Breast epithelium (tissue), 4 donors: ENCODE measurements around the gene CTIF. TPM values are rescaled to one million over a fixed set of nuclear protein-coding genes. Genes with fewer than 3 reads are reported as not detected.

ENCODE experiments used
- DNase-seq, 2 donors: peaks; one replicate each; pipeline ENCODE4 v3.0.0-alpha.2; 2019; ENCODE audit warnings: low spot score in 2 of 2
- H3K27ac ChIP-seq, 2 donors: fragments of 200-600 bp; sonication (generic) in 1 of 2; one replicate each; pipeline ENCODE4 v1.5.1; 2016 to 2019; ENCODE audit warnings: mild to moderate bottlenecking in 1 of 2
- H3K27me3 ChIP-seq, 2 donors: fragments of 200-600 bp; sonication (generic) in 1 of 2; one replicate each; pipeline versions ENCODE4 v1.5.1 to v1.6.0; 2017 to 2019; ENCODE audit warnings: control low read depth in 1 of 2, mild to moderate bottlenecking in 1 of 2
- H3K36me3 ChIP-seq: fragments of 200-600 bp; one replicate; pipeline ENCODE4 v1.5.1; 2019
- H3K4me1 ChIP-seq, 2 donors: fragments of 200-600 bp; sonication (generic); one replicate each; pipeline ENCODE4 v1.5.1; 2016 to 2019; ENCODE audit warnings: control low read depth in 1 of 2
- H3K4me3 ChIP-seq, 3 donors: fragments of 200-600 bp; sonication (generic); 1 replicate in 2 of 3; 2 replicates in 1 of 3; pipeline ENCODE4 v1.5.1; 2016 to 2019; ENCODE audit warnings: mild to moderate bottlenecking in 3 of 3, moderate library complexity in 2 of 3
- H3K9me3 ChIP-seq, 2 donors: fragments of 200-600 bp; sonication (generic) in 1 of 2; one replicate each; pipeline ENCODE4 v1.5.1; 2016 to 2019; ENCODE audit warnings: control low read depth in 1 of 2
- CTCF ChIP-seq, 3 donors: fragments of 450-650 bp; IDR thresholded peaks; one replicate each; pipeline ENCODE4 v1.5.1; 2016 to 2017; ENCODE audit warnings: antibody characterized with exemption in 3 of 3, mild to moderate bottlenecking in 3 of 3, moderate library complexity in 3 of 3
- POLR2A ChIP-seq: fragments of 450-650 bp; IDR thresholded peaks from one replicate; pipeline ENCODE4 v1.6.1; 2016; ENCODE audit warnings: antibody characterized with exemption, mild to moderate bottlenecking, moderate library complexity
- POLR2AphosphoS5 ChIP-seq, 3 donors: sonication (generic); formaldehyde crosslinking; IDR thresholded peaks; one replicate each; pipeline ENCODE4 v1.6.1; 2017; ENCODE audit warnings: antibody characterized with exemption in 3 of 3
- intact Hi-C: fragments of 100-400 bp; cut with DNase I; formaldehyde crosslinking; loops from one replicate; pipeline ENCODE4 v1.15.1; 2023; ENCODE audit warnings: low total_unique reads
- total RNA-seq, 3 donors: library from RNA; depleted of rRNA; stranded (reverse); fragments of >200 nt; gene quantifications; one replicate each; pipeline ENCODE4 v1.1.0, GENCODE V29; 2016

CTIF gene
- total RNA-seq, 3 donors from 2014 or later: 28.8 to 78.9 (median 32.6) TPM

DNA sequence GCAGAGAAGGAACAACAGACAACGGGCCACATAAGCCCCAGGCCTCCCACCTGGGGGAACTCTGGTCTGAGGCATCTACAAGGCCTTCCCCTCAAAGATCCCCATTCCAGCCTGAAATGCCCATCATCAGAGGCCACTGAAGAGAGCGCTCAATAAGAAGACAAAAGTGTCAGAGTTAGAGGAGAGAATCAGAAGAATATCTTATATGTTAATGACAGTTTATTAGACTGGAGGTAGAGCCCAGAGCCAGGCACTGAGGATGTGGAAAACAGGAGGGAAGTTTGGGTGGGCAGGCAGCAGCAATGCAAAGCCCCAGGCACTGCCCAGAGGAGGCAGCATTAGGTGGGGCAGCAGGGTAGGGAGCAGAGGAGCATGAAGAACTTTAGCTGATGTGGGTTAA is 2.9 kb upstream of the CTIF start:
- TF ChIP-seq CTCF (IDR thresholded peaks at IDR 0.05) (no peak), POLR2AphosphoS5 (IDR thresholded peaks at IDR 0.05) (no peak), POLR2A (no peak)
- H3K4me3 ChIP-seq: no peak overlapping the region
- H3K27me3 ChIP-seq: no peaks in the 10 kb centered on the region
- no peak overlapping the region for H3K27ac ChIP-seq
- no peaks in the 10 kb centered on the region for H3K4me1 ChIP-seq
- intact Hi-C loops: no loop called here
- H3K36me3 ChIP-seq: no peaks in the 10 kb centered on the region
- H3K9me3 ChIP-seq: no peaks in the 10 kb centered on the region
- no peak for DNase-seq

DNA sequence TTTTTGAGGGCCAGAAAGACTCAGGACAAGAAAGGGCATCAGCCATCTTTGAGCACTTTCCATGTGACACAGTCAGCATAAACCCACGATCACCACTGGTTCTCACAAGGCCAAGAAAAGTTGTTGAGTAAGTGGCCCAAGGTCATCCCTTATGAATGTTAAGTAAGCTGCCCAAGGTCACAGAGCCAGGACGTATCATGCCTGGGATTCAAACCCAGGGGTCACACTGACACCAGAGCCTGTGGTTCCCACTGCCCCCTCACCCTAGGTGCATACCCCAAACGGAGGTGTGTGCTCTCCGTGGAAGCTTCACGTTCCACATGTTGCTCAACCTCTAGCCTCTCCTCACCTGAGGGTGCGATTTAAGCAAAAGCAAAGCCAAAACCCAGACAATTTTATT is 2.3 kb upstream of the CTIF start:
- TF ChIP-seq CTCF (IDR thresholded peaks at IDR 0.05) (no peak), POLR2AphosphoS5 (IDR thresholded peaks at IDR 0.05) (no peak), POLR2A (no peak)
- intact Hi-C loops: no loop called here
- Histone ChIP-seq H3K27ac (no peak overlapping the region), H3K4me1 (no peaks in the 10 kb centered on the region), H3K36me3 (no peaks in the 10 kb centered on the region), H3K4me3 (no peak overlapping the region), H3K27me3 (no peaks in the 10 kb centered on the region), H3K9me3 (no peaks in the 10 kb centered on the region)
- DNase-seq: no peak

DNA sequence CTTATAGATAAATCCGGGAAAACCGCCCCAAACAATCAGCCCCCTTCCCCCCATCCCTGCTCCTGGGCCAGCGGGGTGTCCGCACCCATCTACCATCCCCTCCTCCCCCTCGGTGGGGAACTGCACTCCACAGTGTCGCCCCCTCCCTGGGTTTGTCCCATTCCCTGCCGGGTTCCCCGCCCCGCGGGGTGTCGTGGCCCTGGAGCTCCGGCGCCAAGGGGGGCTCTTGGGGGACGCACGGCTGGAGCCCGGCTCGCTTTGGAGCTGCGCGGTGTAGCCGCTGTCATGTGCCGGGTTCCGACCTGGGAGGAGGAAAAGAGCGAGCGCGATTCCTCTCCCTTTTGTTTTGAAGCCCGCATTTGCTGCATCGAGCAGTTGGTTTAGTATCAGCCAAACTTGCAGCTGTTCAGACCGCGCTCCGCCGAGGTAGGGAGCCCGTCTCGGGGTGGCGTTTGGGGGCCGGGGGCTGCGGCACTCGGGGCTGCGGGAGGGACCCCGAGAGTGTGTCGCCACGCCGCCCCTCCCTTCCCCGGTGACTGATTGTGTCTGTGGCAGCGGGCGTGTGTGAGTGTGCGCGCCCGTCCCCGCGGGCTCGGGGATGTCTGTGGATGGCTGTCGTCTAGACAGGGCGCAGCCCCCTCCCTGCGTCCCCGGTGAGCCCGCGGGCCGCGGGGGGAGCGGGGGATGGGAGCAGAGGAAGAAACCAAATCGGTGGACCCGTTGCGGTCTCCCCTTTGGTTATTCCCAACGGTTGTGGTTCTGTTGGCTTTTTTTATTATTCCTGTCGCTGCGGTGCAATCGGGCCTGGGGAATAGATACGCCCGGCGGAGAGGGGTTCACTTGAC is 797 bp downstream of the CTIF start:
- Histone ChIP-seq H3K27me3 (no peaks in the 10 kb centered on the region), H3K36me3 (no peaks in the 10 kb centered on the region), H3K4me3 (peak overlapping the region; percentile 79 to 89 (median 82)), H3K27ac (peak overlapping the region; percentile 93), H3K9me3 (no peaks in the 10 kb centered on the region), H3K4me1 (peaks cover 0 to 4% of the 10 kb centered on the region in 2 donors)
- no peak for TF ChIP-seq POLR2A
- no peak for TF ChIP-seq CTCF (IDR thresholded peaks at IDR 0.05)
- no peak for TF ChIP-seq POLR2AphosphoS5 (IDR thresholded peaks at IDR 0.05)
- intact Hi-C loops: loop anchor here (5.0 kb wide), 1 partner anchor 1188 kb away; no protein-coding TSS in a partner anchor
- peak; percentile 43 to 52 for DNase-seq

- peaks cover 0 to 4% of the 10 kb centered on the region in 2 donors for H3K4me1 ChIP-seq
- H3K9me3 ChIP-seq: no peaks in the 10 kb centered on the region
- H3K27me3 ChIP-seq: no peaks in the 10 kb centered on the region
- H3K36me3 ChIP-seq: no peaks in the 10 kb centered on the region
- intact Hi-C loops: loop anchor here (5.0 kb wide), 1 partner anchor 1187 kb away; no protein-coding TSS in a partner anchor
- peak; percentile 52 to 59 for DNase-seq
- H3K27ac ChIP-seq: peak overlapping the region; percentile 93
- H3K4me3 ChIP-seq: peak overlapping the region; percentile 79 to 89 (median 82)
- no peak for TF ChIP-seq POLR2A
- TF ChIP-seq POLR2AphosphoS5 (IDR thresholded peaks at IDR 0.05): no peak
- no peak for TF ChIP-seq CTCF (IDR thresholded peaks at IDR 0.05)
Measured at GRCh38 chr18:48540251-48541025, 1.6 kb downstream of the CTIF start.
